ENCODE results near the gene B3GNT9. TPM values are rescaled to one million over a fixed set of nuclear protein-coding genes. Genes with fewer than 3 reads are reported as not detected.

B3GNT9 gene
- total RNA-seq, 1 donor from 2014 or later, result 5.1 TPM

GRCh38 chr16:67170168-67170948, 19.6 kb upstream of the B3GNT9 start, which contains the start of gene NOL3:
Gene NOL3 (plus strand): TSS chr16:67170538.
- Mint-ChIP-seq H3K9me3 (no peaks in the 10 kb centered on the region), H3K27me3 (ENCODE audit: low read depth) (peaks cover 82% of the 10 kb centered on the region), H3K36me3 (ENCODE audit: low read depth) (no peaks in the 10 kb centered on the region), H3K4me1 (peaks cover 32% of the 10 kb centered on the region), H3K27ac (ENCODE audit: unreplicated experiment) (no peak within 1 kb of the TSS), H3K4me3 (peak within 1 kb of the TSS; percentile 88)
- DNase-seq (ENCODE audit: low read depth, low spot score), result peak; percentile 48
- no peak for TF ChIP-seq CTCF (conservative IDR thresholded peaks at IDR 0.05)

DNA sequence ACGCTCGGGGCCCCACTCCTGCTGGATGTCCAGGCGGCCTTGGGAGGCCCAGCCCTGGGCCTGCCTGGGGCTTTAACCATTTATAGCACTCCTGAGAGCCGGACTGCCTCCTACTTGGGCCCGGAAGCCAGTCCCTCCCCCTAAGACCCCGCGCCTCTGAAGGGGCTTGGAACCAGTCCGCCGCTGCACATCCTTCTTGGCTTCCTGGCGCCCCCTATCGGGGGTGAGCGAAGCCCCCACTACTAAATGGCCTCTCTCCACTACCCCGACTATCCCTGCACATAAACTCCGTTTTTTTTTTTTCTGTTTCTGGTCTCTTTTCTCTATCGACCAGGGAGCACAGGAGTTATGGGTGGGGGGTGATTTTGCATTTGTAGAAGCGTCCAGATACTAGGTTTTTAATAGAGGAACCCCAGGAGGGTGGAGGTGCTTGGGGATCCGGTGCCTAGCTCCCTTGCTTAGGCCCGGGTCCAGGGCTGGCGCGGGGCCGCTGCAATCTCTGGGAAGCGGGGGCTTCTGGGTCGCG, 18.9 kb upstream of the B3GNT9 start:
- Mint-ChIP-seq H3K4me3 (peak overlapping the region; percentile 88), H3K27ac (ENCODE audit: unreplicated experiment) (no peak overlapping the region), H3K4me1 (peaks cover 32% of the 10 kb centered on the region), H3K9me3 (no peaks in the 10 kb centered on the region), H3K27me3 (ENCODE audit: low read depth) (peaks cover 85% of the 10 kb centered on the region), H3K36me3 (ENCODE audit: low read depth) (no peaks in the 10 kb centered on the region)
- peak; percentile 75 for TF ChIP-seq CTCF (conservative IDR thresholded peaks at IDR 0.05)
- peak; percentile 86 for DNase-seq (ENCODE audit: low read depth, low spot score)

DNA sequence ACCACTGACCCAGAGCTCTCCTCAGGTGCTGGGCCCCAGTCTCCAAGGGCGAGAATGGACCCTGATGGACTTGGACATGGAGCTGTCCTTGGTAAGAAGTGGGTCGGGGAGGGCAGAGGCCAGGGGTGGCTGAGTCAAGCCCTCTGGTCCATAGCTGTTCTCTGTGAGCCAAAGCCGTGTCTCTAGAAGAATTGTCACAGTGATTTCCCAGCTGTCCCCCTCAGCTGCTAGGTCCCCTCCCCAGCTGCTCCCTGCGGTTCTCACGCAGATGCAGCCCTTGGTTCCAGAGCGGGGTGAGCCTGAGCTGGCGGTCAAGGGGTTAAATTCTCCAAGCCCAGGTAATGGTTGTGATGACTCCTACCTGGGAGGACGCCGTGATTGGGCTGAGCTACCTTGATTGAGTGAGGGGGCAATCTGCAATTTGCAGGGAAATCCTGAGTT, 18.2 kb upstream of the B3GNT9 start:
- H3K27ac Mint-ChIP-seq (ENCODE audit: unreplicated experiment), result no peak overlapping the region
- H3K4me3 Mint-ChIP-seq, result peak overlapping the region; percentile 88
- H3K9me3 Mint-ChIP-seq, result no peaks in the 10 kb centered on the region
- DNase-seq (ENCODE audit: low read depth, low spot score), result no peak
- H3K4me1 Mint-ChIP-seq, result peaks cover 31% of the 10 kb centered on the region
- peaks cover 88% of the 10 kb centered on the region for H3K27me3 Mint-ChIP-seq (ENCODE audit: low read depth)
- TF ChIP-seq CTCF (conservative IDR thresholded peaks at IDR 0.05), result no peak
- no peaks in the 10 kb centered on the region for H3K36me3 Mint-ChIP-seq (ENCODE audit: low read depth)

- Mint-ChIP-seq H3K36me3 (ENCODE audit: low read depth) (no peaks in the 10 kb centered on the region), H3K27me3 (ENCODE audit: low read depth) (peaks cover 90% of the 10 kb centered on the region), H3K4me3 (no peak overlapping the region), H3K4me1 (peaks cover 20% of the 10 kb centered on the region), H3K9me3 (no peaks in the 10 kb centered on the region), H3K27ac (ENCODE audit: unreplicated experiment) (no peak overlapping the region)
- TF ChIP-seq CTCF (conservative IDR thresholded peaks at IDR 0.05), result no peak
- DNase-seq (ENCODE audit: low read depth, low spot score), result no peak
Measured at GRCh38 chr16:67167588-67167987, 16.8 kb upstream of the B3GNT9 start.

DNA sequence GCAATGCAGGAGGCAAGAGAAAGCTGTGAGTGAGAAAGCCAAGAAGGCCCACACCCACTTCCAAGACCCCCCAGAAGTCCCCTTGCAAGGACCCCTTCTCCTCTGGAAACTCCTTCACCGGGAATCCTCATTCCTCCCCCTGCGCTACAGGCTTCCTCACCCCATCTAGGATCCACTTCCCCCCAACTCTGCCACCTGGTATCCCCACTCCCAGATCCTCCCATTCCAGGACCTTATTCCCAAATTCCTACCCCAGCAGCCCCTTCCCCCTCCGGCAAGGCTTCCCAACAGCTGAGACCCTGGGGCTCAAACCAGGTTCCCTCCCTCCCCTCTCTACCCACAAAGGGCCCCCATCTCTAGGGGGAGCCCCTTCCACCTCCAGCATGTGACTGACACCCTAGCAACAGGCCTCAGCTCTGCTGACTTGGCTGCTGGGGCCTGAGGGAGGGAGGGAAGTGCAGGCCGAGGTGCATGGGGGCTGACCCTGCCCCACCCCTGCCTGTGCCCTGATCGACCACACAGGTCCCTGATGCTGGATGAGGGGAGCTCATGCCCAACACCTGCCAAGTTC, 15.9 kb upstream of the B3GNT9 start:
- Mint-ChIP-seq H3K36me3 (ENCODE audit: low read depth) (no peaks in the 10 kb centered on the region), H3K4me3 (peak overlapping the region; percentile 57), H3K27ac (ENCODE audit: unreplicated experiment) (no peak overlapping the region), H3K9me3 (no peaks in the 10 kb centered on the region), H3K4me1 (peaks cover 18% of the 10 kb centered on the region), H3K27me3 (ENCODE audit: low read depth) (peaks cover 94% of the 10 kb centered on the region)
- TF ChIP-seq CTCF (conservative IDR thresholded peaks at IDR 0.05), result no peak
- DNase-seq (ENCODE audit: low read depth, low spot score), result no peak

Data from neural crest cell (in vitro differentiated cells).